MM.1S (cell line): ENCODE measurements around the gene PTPRN2.

Experiments
- DNase-seq: peaks from one replicate; pipeline ENCODE4 v3.0.0-alpha.2; 2015
- H2AFZ ChIP-seq: fragments of 300-600 bp; sonication (generic); 2 replicates; pipeline ENCODE4 v1.6.0; 2016; ENCODE audit warnings: antibody characterized with exemption, low read length
- H3F3A ChIP-seq: fragments of 300-600 bp; sonication (generic); 2 replicates; pipeline ENCODE4 v1.6.1; 2016; ENCODE audit warnings: mild to moderate bottlenecking, antibody characterized with exemption, low read length, moderate library complexity, mixed read lengths; ENCODE audit not compliant: insufficient read depth
- H3K27ac ChIP-seq: fragments of 300-600 bp; sonication (generic); 2 replicates; pipeline ENCODE4 v1.5.1; 2016; ENCODE audit warnings: mild to moderate bottlenecking, low read length
- H3K27me3 ChIP-seq: fragments of 300-600 bp; sonication (generic); replicated peaks from 2 replicates; pipeline ENCODE4 v1.6.0; 2016; ENCODE audit warnings: low read length; ENCODE audit not compliant: insufficient read depth
- H3K36me3 ChIP-seq: fragments of 300-600 bp; sonication (generic); replicated peaks from 2 replicates; pipeline ENCODE4 v1.6.1; 2016; ENCODE audit warnings: mild to moderate bottlenecking, low read length, mixed read lengths; ENCODE audit not compliant: insufficient read depth
- H3K4me1 ChIP-seq: fragments of 300-600 bp; sonication (generic); 2 replicates; pipeline ENCODE4 v1.6.1; 2016; ENCODE audit warnings: low read length, mixed read lengths
- H3K4me2 ChIP-seq: fragments of 300-600 bp; sonication (generic); 2 replicates; pipeline ENCODE4 v1.6.0; 2016; ENCODE audit warnings: low read depth, low read length
- H3K4me3 ChIP-seq: fragments of 300-600 bp; sonication (generic); 2 replicates; pipeline ENCODE4 v1.5.1; 2016; ENCODE audit warnings: low read length, mixed read lengths
- H3K79me2 ChIP-seq: fragments of 300-600 bp; sonication (generic); 2 replicates; pipeline ENCODE4 v1.6.1; 2016; ENCODE audit warnings: mixed run types, low read length, mixed read lengths
- H3K9ac ChIP-seq: fragments of 300-600 bp; sonication (generic); 2 replicates; pipeline ENCODE4 v1.6.1; 2016; ENCODE audit warnings: low read length, mixed read lengths
- H3K9me2 ChIP-seq: fragments of 300-600 bp; sonication (generic); replicated peaks from 2 replicates; pipeline ENCODE4 v1.6.1; 2016; ENCODE audit warnings: mild to moderate bottlenecking, low read length, mixed read lengths; ENCODE audit not compliant: insufficient read depth
- H3K9me3 ChIP-seq: fragments of 300-600 bp; sonication (generic); replicated peaks from 2 replicates; pipeline ENCODE4 v1.6.1; 2016; ENCODE audit warnings: mild to moderate bottlenecking, low read length, mixed read lengths; ENCODE audit not compliant: insufficient read depth
- H4K20me1 ChIP-seq: fragments of 300-600 bp; sonication (generic); 2 replicates; pipeline ENCODE4 v1.6.1; 2016; ENCODE audit warnings: mild to moderate bottlenecking, low read length, moderate library complexity, mixed read lengths; ENCODE audit not compliant: insufficient read depth
- EZH2 ChIP-seq: fragments of 300-600 bp; sonication (generic); optimal IDR thresholded peaks from 2 replicates; pipeline ENCODE3; 2017; ENCODE audit warnings: low read depth, mild to moderate bottlenecking, antibody characterized with exemption, low read length, mixed read lengths
- EZH2phosphoT487 ChIP-seq: fragments of 300-600 bp; sonication (generic); IDR thresholded peaks from 2 replicates; pipeline ENCODE4 v1.6.1; 2018; ENCODE audit warnings: antibody characterized with exemption, low read length
- TF ChIP-seq, protein P1 (sequence below): fragments of 300-600 bp; sonication (generic); IDR thresholded peaks from 2 replicates; pipeline ENCODE4 v1.5.1; 2016; ENCODE audit warnings: antibody characterized with exemption, low read length, mixed read lengths

The PTPRN2 gene

DNA sequence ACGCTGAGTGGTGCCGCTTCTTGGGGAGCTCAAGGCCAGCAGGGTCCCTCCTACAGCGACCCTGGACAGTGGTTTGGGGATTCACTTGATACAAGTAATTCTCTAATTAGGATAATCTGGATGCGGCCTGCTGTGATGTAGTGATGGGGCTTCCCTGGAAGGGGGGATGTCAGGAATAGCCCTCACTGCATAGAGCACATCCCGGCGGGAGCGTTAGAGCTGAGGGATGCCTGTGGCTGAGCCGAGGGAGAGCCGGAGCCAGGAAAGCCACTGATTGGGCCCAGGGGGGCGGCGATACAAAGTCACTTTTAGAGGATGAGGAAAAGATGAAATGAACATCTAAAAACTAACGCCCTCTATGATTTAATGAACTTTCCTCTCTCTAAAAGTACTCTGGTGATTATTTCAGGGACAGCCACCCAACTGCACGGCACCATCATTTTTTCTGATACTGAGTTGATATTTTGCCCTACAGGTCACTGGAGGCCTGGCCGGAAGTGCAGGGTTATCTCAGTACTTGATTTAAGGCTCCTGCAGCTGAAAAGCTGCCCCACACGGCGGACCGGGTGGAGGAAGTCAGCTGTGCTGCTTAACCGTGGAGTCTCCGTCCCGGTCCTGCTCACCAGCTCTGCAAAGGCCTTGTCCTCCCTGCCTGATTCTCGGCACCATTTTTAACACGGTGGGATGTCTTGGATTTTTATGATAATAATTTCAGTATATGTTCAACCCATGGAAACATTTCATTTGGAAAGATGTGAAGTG, 732.0 kb downstream of the PTPRN2 start:
- no peaks in the 10 kb centered on the region for H3K79me2 ChIP-seq
- H3K27ac ChIP-seq = no peak overlapping the region
- H3F3A ChIP-seq = no peaks in the 10 kb centered on the region
- H3K9me3 ChIP-seq = no peaks in the 10 kb centered on the region
- no peak for DNase-seq
- TF ChIP-seq EZH2 = no peak
- TF ChIP-seq, protein P1, sequence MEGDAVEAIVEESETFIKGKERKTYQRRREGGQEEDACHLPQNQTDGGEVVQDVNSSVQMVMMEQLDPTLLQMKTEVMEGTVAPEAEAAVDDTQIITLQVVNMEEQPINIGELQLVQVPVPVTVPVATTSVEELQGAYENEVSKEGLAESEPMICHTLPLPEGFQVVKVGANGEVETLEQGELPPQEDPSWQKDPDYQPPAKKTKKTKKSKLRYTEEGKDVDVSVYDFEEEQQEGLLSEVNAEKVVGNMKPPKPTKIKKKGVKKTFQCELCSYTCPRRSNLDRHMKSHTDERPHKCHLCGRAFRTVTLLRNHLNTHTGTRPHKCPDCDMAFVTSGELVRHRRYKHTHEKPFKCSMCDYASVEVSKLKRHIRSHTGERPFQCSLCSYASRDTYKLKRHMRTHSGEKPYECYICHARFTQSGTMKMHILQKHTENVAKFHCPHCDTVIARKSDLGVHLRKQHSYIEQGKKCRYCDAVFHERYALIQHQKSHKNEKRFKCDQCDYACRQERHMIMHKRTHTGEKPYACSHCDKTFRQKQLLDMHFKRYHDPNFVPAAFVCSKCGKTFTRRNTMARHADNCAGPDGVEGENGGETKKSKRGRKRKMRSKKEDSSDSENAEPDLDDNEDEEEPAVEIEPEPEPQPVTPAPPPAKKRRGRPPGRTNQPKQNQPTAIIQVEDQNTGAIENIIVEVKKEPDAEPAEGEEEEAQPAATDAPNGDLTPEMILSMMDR = no peak
- TF ChIP-seq EZH2phosphoT487 = no peak
- H2AFZ ChIP-seq = no peak overlapping the region
- no peaks in the 10 kb centered on the region for H3K9me2 ChIP-seq
- H3K27me3 ChIP-seq = peaks cover 79% of the 10 kb centered on the region
- no peak overlapping the region for H3K9ac ChIP-seq
- no peak overlapping the region for H3K4me2 ChIP-seq
- 0 out of 2 replicates have a peak, but pooled peaks cover 6% of the 10 kb centered on the region for H3K4me1 ChIP-seq
- no peak overlapping the region for H3K4me3 ChIP-seq
- no peaks in the 10 kb centered on the region for H3K36me3 ChIP-seq
- no peaks in the 10 kb centered on the region for H4K20me1 ChIP-seq

GRCh38 chr7:157855016-157855415, 732.6 kb downstream of the PTPRN2 start:
- Histone ChIP-seq H2AFZ (no peak overlapping the region), H3K9ac (no peak overlapping the region), H3K9me3 (no peaks in the 10 kb centered on the region), H3K27ac (no peak overlapping the region), H3K4me2 (no peak overlapping the region), H3K9me2 (no peaks in the 10 kb centered on the region), H3F3A (no peaks in the 10 kb centered on the region), H3K4me3 (no peak overlapping the region), H4K20me1 (no peaks in the 10 kb centered on the region), H3K27me3 (peaks cover 79% of the 10 kb centered on the region), H3K79me2 (no peaks in the 10 kb centered on the region), H3K4me1 (0 out of 2 replicates have a peak, but pooled peaks cover 8% of the 10 kb centered on the region), H3K36me3 (no peaks in the 10 kb centered on the region)
- no peak for DNase-seq
- no peak for TF ChIP-seq EZH2phosphoT487
- TF ChIP-seq, protein P1 = no peak
- TF ChIP-seq EZH2 = no peak

DNA sequence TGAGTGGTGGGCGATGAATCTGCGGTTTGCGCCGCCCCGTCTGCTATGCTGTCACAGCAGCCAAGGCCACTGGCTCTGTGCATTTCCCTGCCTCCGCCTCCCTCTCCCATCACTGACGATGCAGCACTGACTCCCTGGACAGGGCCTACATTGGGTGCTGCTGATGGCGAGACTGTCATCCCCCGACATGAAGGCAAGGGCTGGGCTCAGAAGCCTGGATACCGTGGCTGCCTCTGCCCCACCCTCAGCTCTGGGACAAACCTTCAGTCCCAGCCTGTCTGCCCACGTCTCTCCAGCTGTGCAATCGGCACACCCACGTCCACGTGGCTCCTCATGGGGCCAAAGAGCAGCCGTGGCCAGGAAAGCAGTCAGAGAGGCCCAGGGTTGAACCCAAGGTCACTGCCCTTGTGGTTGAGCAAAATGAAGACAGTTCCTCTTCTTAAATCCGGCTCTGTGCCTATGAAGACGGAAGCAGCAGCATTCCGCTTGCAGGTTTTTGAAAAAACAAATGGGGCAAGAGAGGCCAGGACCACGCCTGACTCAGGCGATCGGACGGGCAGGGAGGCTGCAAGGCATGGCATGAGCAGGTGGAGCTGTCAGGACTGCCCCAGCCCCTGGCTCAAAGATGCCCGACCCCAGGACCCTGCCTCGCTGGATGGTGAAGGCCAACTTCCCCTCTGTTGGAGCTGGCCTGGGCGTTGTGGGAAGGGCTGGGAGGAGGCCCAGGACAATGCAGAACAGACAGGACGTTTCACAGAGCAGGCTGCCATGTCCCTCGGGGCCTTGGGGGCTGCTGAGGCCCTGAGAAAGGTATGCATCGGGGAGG, 733.3 kb downstream of the PTPRN2 start:
- no peak overlapping the region for H3K9ac ChIP-seq
- no peak overlapping the region for H3K27ac ChIP-seq
- no peaks in the 10 kb centered on the region for H3K9me2 ChIP-seq
- no peaks in the 10 kb centered on the region for H4K20me1 ChIP-seq
- H3K4me2 ChIP-seq = no peak overlapping the region
- H2AFZ ChIP-seq = no peak overlapping the region
- H3K36me3 ChIP-seq = no peaks in the 10 kb centered on the region
- H3F3A ChIP-seq = no peaks in the 10 kb centered on the region
- H3K79me2 ChIP-seq = no peaks in the 10 kb centered on the region
- 0 out of 2 replicates have a peak, but pooled peaks cover 8% of the 10 kb centered on the region for H3K4me1 ChIP-seq
- H3K9me3 ChIP-seq = no peaks in the 10 kb centered on the region
- no peak overlapping the region for H3K4me3 ChIP-seq
- DNase-seq = no peak
- peaks cover 84% of the 10 kb centered on the region for H3K27me3 ChIP-seq
- 0 out of 2 replicates have a peak, but pooled peaks have one; percentile 68 for TF ChIP-seq EZH2phosphoT487
- TF ChIP-seq, protein P1 = no peak
